H1 (cell line): ENCODE data around the gene OTUD1. TPM values are rescaled to one million over a fixed set of nuclear protein-coding genes. Genes with fewer than 3 reads are reported as not detected.

Experiments used
- CTCF ChIA-PET: fragments of 300-600 bp; sonication (Branson Sonifier 250); formaldehyde crosslinking; loops from one replicate; lab custom pipeline; 2021; ENCODE audit not compliant: partially characterized antibody; lab: Charles Lee
- POLR2A ChIA-PET: fragments of 300-600 bp; sonication (Branson Sonifier 250); formaldehyde crosslinking; loops from one replicate; lab custom pipeline; 2021; ENCODE audit warnings: inconsistent platforms; ENCODE audit not compliant: partially characterized antibody; lab: Charles Lee
- DNase-seq, 2 experiments: peaks; one replicate each; pipeline versions ENCODE4 v3.0.0 to v3.0.0-alpha.2; 2010 to 2022; ENCODE audit warnings: low spot score in 2 of 2, low read depth in 1 of 2, mixed read lengths in 1 of 2
- FAIRE-seq: peaks from 2 replicates; lab custom pipeline; 2011; peaks lifted over from hg19 to GRCh38; lab: Jason Lieb, UNC
- H2AFZ ChIP-seq: 2 replicates; pipeline ENCODE4 v1.8.1; 2012; ENCODE audit warnings: low read length, inconsistent platforms
- H2AK5ac ChIP-seq: 2 replicates; pipeline ENCODE4 v1.6.1; 2013; ENCODE audit warnings: low read depth, low read length
- H2BK120ac ChIP-seq: replicated peaks from 2 replicates; pipeline ENCODE3; 2013; ENCODE audit warnings: low read depth, low read length, inconsistent platforms
- H2BK12ac ChIP-seq: 2 replicates; pipeline ENCODE4 v1.6.1; 2013; ENCODE audit warnings: low read depth, low read length
- H2BK15ac ChIP-seq: 2 replicates; pipeline ENCODE4 v1.6.1; 2013; ENCODE audit warnings: low read length
- H2BK20ac ChIP-seq: 2 replicates; pipeline ENCODE4 v1.6.1; 2013; ENCODE audit warnings: low read length
- H2BK5ac ChIP-seq: 2 replicates; pipeline ENCODE4 v1.6.1; 2013; ENCODE audit warnings: low read depth, low read length
- H3K14ac ChIP-seq: 2 replicates; pipeline ENCODE4 v1.6.1; 2013; ENCODE audit warnings: inconsistent platforms; ENCODE audit not compliant: insufficient read length
- H3K18ac ChIP-seq: 2 replicates; pipeline ENCODE4 v1.6.1; 2013; ENCODE audit warnings: low read length; ENCODE audit errors: extremely low read depth
- H3K23ac ChIP-seq: 2 replicates; pipeline ENCODE4 v1.6.1; 2013; ENCODE audit warnings: inconsistent platforms; ENCODE audit not compliant: insufficient read length
- H3K23me2 ChIP-seq: 2 replicates; pipeline ENCODE4 v1.6.1; 2013; ENCODE audit warnings: low read depth, low read length
- H3K27ac ChIP-seq: 2 replicates; pipeline ENCODE4 v1.6.1; 2011; ENCODE audit warnings: low read depth, low read length, inconsistent platforms
- H3K27me3 ChIP-seq, 4 experiments: replicated peaks in 1 of 4; 1 replicate in 1 of 4; 2 replicates in 3 of 4; pipeline versions ENCODE4 v1.6.1 to v1.8.1; 2011 to 2013; ENCODE audit warnings: low read length in 3 of 4, mild to moderate bottlenecking in 3 of 4, inconsistent platforms in 2 of 4, mixed read lengths in 2 of 4, moderate library complexity in 1 of 4; ENCODE audit not compliant: control insufficient read depth in 3 of 4, insufficient read depth in 3 of 4; ENCODE audit errors: extremely low read depth in 1 of 4
- H3K36me3 ChIP-seq, 4 experiments: 2 replicates each; pipeline versions ENCODE4 v1.6.1 to v1.8.1; 2011 to 2013; ENCODE audit warnings: mild to moderate bottlenecking in 4 of 4, low read length in 3 of 4, moderate library complexity in 2 of 4, control low read depth in 1 of 4, inconsistent platforms in 1 of 4; ENCODE audit not compliant: insufficient read depth in 4 of 4, control insufficient read depth in 2 of 4
- H3K4ac ChIP-seq: replicated peaks from 2 replicates; pipeline ENCODE3; 2013; ENCODE audit warnings: low read length, low read depth, mixed read lengths, inconsistent platforms; ENCODE audit not compliant: insufficient read length
- H3K4me1 ChIP-seq, 4 experiments: replicated peaks in 1 of 4; 1 replicate in 1 of 4; 2 replicates in 3 of 4; pipeline versions ENCODE4 v1.6.1 to v1.8.1; 2011 to 2013; ENCODE audit warnings: low read length in 3 of 4, inconsistent platforms in 2 of 4, mixed read lengths in 1 of 4; ENCODE audit not compliant: insufficient read depth in 4 of 4, control insufficient read depth in 3 of 4
- H3K4me2 ChIP-seq, 2 experiments: 2 replicates each; pipeline versions ENCODE4 v1.6.1 to v1.8.1; 2011 to 2013; ENCODE audit warnings: low read depth in 2 of 2, low read length in 2 of 2, control low read depth in 1 of 2, inconsistent platforms in 1 of 2, mild to moderate bottlenecking in 1 of 2; ENCODE audit not compliant: insufficient read depth in 1 of 2
- H3K4me3 ChIP-seq, 4 experiments: fragments of 200-600, 300-600 bp in 1 of 4; sonication (generic), shearing (Covaris generic), sonication (Bioruptor Twin) in 1 of 4; 2 replicates each; pipeline versions ENCODE4 v1.5.1 to v1.8.1; 2011 to 2016; ENCODE audit warnings: low read length in 4 of 4, low read depth in 3 of 4, control low read depth in 2 of 4, inconsistent platforms in 2 of 4, mild to moderate bottlenecking in 2 of 4, mixed read lengths in 1 of 4, moderate library complexity in 1 of 4; ENCODE audit not compliant: insufficient read depth in 2 of 4; ENCODE audit errors: extremely low read depth in 1 of 4
- H3K56ac ChIP-seq: replicated peaks from 2 replicates; pipeline ENCODE3; 2013; ENCODE audit warnings: low read depth, mild to moderate bottlenecking, mixed read lengths, low read length, inconsistent platforms; ENCODE audit not compliant: insufficient read length
- H3K79me1 ChIP-seq: 2 replicates; pipeline ENCODE4 v1.6.1; 2013; ENCODE audit warnings: low read depth, low read length, control low read depth
- H3K79me2 ChIP-seq, 2 experiments: 2 replicates each; pipeline versions ENCODE4 v1.6.1 to v1.8.1; 2012 to 2013; ENCODE audit warnings: low read length in 2 of 2, mild to moderate bottlenecking in 2 of 2, inconsistent platforms in 1 of 2; ENCODE audit not compliant: insufficient read depth in 2 of 2, control insufficient read depth in 1 of 2
- H3K9ac ChIP-seq, 4 experiments: replicated peaks in 1 of 4; 1 replicate in 1 of 4; 2 replicates in 3 of 4; pipeline versions ENCODE4 v1.6.1 to v1.8.1; 2011 to 2013; ENCODE audit warnings: low read depth in 3 of 4, low read length in 3 of 4, control low read depth in 2 of 4, mild to moderate bottlenecking in 2 of 4, moderate library complexity in 2 of 4, inconsistent platforms in 1 of 4; ENCODE audit errors: extremely low read depth in 1 of 4
- H3K9me3 ChIP-seq, 2 experiments: 2 replicates each; pipeline versions ENCODE4 v1.6.1 to v1.8.1; 2012 to 2013; ENCODE audit warnings: mild to moderate bottlenecking in 2 of 2, moderate library complexity in 2 of 2, control low read depth in 1 of 2, inconsistent platforms in 1 of 2, low read depth in 1 of 2, low read length in 1 of 2, mixed read lengths in 1 of 2; ENCODE audit not compliant: insufficient read depth in 2 of 2
- H4K20me1 ChIP-seq, 2 experiments: replicated peaks in 1 of 2; 2 replicates each; pipeline versions ENCODE3 to v1.8.1; 2011 to 2013; ENCODE audit warnings: inconsistent platforms in 2 of 2, low read length in 2 of 2, mild to moderate bottlenecking in 1 of 2; ENCODE audit not compliant: insufficient read depth in 2 of 2, control insufficient read depth in 1 of 2
- H4K5ac ChIP-seq: 2 replicates; pipeline ENCODE4 v1.6.1; 2013; ENCODE audit warnings: low read length, low read depth, mixed read lengths, inconsistent platforms; ENCODE audit not compliant: insufficient read length
- H4K8ac ChIP-seq: 2 replicates; pipeline ENCODE4 v1.8.0; 2013; ENCODE audit warnings: mild to moderate bottlenecking, moderate library complexity, low read length, inconsistent platforms; ENCODE audit not compliant: insufficient read depth; ENCODE audit errors: extremely low read depth
- H4K91ac ChIP-seq: replicated peaks from 2 replicates; pipeline ENCODE3; 2013; ENCODE audit warnings: low read length, mixed read lengths, inconsistent platforms; ENCODE audit not compliant: insufficient read length
- CHD1 ChIP-seq: IDR thresholded peaks from 2 replicates; pipeline ENCODE4 v1.6.1; 2012; ENCODE audit warnings: low read depth, low read length, improper control_type of control experiment
- CHD2 ChIP-seq: IDR thresholded peaks from 2 replicates; pipeline ENCODE4 v1.6.1; 2012; ENCODE audit warnings: low read length, improper control_type of control experiment
- EP300 ChIP-seq, 2 experiments: IDR thresholded peaks; 1 replicate in 1 of 2; 2 replicates in 1 of 2; pipeline ENCODE4 v1.6.1; 2011 to 2012; ENCODE audit warnings: low read depth in 2 of 2, low read length in 2 of 2, mild to moderate bottlenecking in 2 of 2, borderline replicate concordance in 1 of 2, inconsistent platforms in 1 of 2, moderate library complexity in 1 of 2
- FOSL1 ChIP-seq: IDR thresholded peaks from 2 replicates; pipeline ENCODE4 v1.6.1; 2011; ENCODE audit warnings: mild to moderate bottlenecking, low read depth, low read length, moderate library complexity; ENCODE audit not compliant: insufficient read depth
- RBBP5 ChIP-seq: IDR thresholded peaks from 2 replicates; pipeline ENCODE4 v1.7.1; 2012; ENCODE audit warnings: low read depth, mild to moderate bottlenecking, inconsistent platforms, low read length, moderate library complexity, borderline replicate concordance
- SAP30 ChIP-seq: fragments of 300-600 bp; sonication (generic); IDR thresholded peaks from 2 replicates; pipeline ENCODE4 v1.7.1; 2012; ENCODE audit warnings: low read length, moderate library complexity, mild to moderate bottlenecking, inconsistent platforms; ENCODE audit not compliant: insufficient read depth, insufficient replicate concordance
- SRF ChIP-seq: IDR thresholded peaks from 2 replicates; pipeline ENCODE4 v1.6.1; 2011; ENCODE audit warnings: mild to moderate bottlenecking, low read depth, low read length, moderate library complexity
- WGBS, 2 experiments: shearing (Covaris generic) in 1 of 2; methylation state at CpG; one replicate each; pipeline versions ENCODE4 v1.1.6 to v1.1.7; 2013 to 2015; ENCODE audit warnings: low lambda C conversion rate in 2 of 2, mixed read lengths in 2 of 2, inconsistent platforms in 1 of 2, low coverage in 1 of 2, missing lambda C conversion rate in 1 of 2; ENCODE audit not compliant: insufficient replicate concordance in 2 of 2, insufficient coverage in 1 of 2, insufficient read length in 1 of 2; ENCODE audit errors: extremely low coverage in 1 of 2, missing lambda C conversion rate in 1 of 2; 5-methylcytosine and 5-hydroxymethylcytosine counted together
- polyA plus RNA-seq, 7 experiments: library from polyadenylated mRNA; depleted of rRNA in 3 of 7; stranded (reverse) in 5 of 7; unstranded in 2 of 7; fragments of >200 nt in 5 of 7; fragments of 200-250 nt in 2 of 7; gene quantifications; 1 replicate in 5 of 7; 2 replicates in 1 of 7; 4 replicates in 1 of 7; pipeline versions ENCODE4 v1.2.1 to v1.2.3, GENCODE V29; 2011 to 2013; ENCODE audit warnings: missing spikeins in 2 of 7, mixed read lengths in 2 of 7
- total RNA-seq: library from RNA; stranded (reverse); fragmentation: NEBNext Ultra II Directional; extraction: Animal tissue kit (Norgen Biotek cat#: 25700); gene quantifications from 2 replicates; pipeline ENCODE4 v1.2.1, GENCODE V29; 2021
- TF ChIP-seq, protein P1 (sequence below), 3 experiments: IDR thresholded peaks; 1 replicate in 2 of 3; 2 replicates in 1 of 3; pipeline versions ENCODE4 v1.5.1 to v1.6.1; 2011; ENCODE audit warnings: low read length in 3 of 3, mild to moderate bottlenecking in 3 of 3, inconsistent platforms in 2 of 3, low read depth in 1 of 3, moderate library complexity in 1 of 3; ENCODE audit not compliant: insufficient read depth in 1 of 3; ENCODE audit errors: control extremely low read depth in 1 of 3

OTUD1 gene
- total and polyA plus RNA-seq, 2 of the 8 experiments (the other 6 are each of a cell fraction or from before 2014, with no cell fraction given): 1.3 to 7.1 TPM

GRCh38 chr10:23413629-23414089, 25.2 kb upstream of the OTUD1 start:
- Histone ChIP-seq H3K27ac (no peak overlapping the region), H2BK20ac (no peak overlapping the region), H2BK5ac (no peak overlapping the region), H2BK120ac (no peak overlapping the region), H2AK5ac (no peak overlapping the region), H2BK15ac (no peak overlapping the region), H3K4me3 (no peak overlapping the region), H3K14ac (no peak overlapping the region), H2BK12ac (no peak overlapping the region), H3K79me1 (no peaks in the 10 kb centered on the region), H3K79me2 (no peaks in the 10 kb centered on the region), H3K18ac (no peak overlapping the region), H3K4me1 (peaks cover 0 to 7% (median 3%) of the 10 kb centered on the region in 4 experiments; a peak in 4 of 7 replicates), H2AFZ (no peak overlapping the region), H4K91ac (no peak overlapping the region), H3K4me2 (no peak overlapping the region), H3K27me3 (no peaks in the 10 kb centered on the region), H4K8ac (no peak overlapping the region), H4K20me1 (no peaks in the 10 kb centered on the region), H3K36me3 (no peaks in the 10 kb centered on the region), H3K9ac (no peak overlapping the region), H3K56ac (no peak overlapping the region), H3K9me3 (no peaks in the 10 kb centered on the region), H3K23me2 (no peaks in the 10 kb centered on the region; the same call in 1 of the 2 replicates), H4K5ac (no peak overlapping the region), H3K4ac (no peak overlapping the region), H3K23ac (no peak overlapping the region)
- no peak for FAIRE-seq
- CTCF ChIA-PET: no interaction called here
- POLR2A ChIA-PET: no interaction called here
- WGBS, 2 experiments: 92% methylated on average over 5 of the region's 5 CpGs; no CpG with 5 or more reads in 1 of the 2 experiments
- DNase-seq: no peak
- no peak for TF ChIP-seq EP300 (IDR thresholded peaks at IDR 0.05; ENCODE audit: borderline replicate concordance in 1 of 2, low read depth in 2 of 2, low read length in 2 of 2)
- TF ChIP-seq CHD2: no peak
- TF ChIP-seq SAP30: no peak
- TF ChIP-seq SRF: no peak
- no peak for TF ChIP-seq FOSL1
- TF ChIP-seq RBBP5: no peak
- TF ChIP-seq, protein P1, sequence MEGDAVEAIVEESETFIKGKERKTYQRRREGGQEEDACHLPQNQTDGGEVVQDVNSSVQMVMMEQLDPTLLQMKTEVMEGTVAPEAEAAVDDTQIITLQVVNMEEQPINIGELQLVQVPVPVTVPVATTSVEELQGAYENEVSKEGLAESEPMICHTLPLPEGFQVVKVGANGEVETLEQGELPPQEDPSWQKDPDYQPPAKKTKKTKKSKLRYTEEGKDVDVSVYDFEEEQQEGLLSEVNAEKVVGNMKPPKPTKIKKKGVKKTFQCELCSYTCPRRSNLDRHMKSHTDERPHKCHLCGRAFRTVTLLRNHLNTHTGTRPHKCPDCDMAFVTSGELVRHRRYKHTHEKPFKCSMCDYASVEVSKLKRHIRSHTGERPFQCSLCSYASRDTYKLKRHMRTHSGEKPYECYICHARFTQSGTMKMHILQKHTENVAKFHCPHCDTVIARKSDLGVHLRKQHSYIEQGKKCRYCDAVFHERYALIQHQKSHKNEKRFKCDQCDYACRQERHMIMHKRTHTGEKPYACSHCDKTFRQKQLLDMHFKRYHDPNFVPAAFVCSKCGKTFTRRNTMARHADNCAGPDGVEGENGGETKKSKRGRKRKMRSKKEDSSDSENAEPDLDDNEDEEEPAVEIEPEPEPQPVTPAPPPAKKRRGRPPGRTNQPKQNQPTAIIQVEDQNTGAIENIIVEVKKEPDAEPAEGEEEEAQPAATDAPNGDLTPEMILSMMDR (IDR thresholded peaks at IDR 0.05; ENCODE audit: control extremely low read depth in 1 of 3, insufficient read depth in 1 of 3, low read depth in 1 of 3, low read length in 3 of 3): no peak
- no peak for TF ChIP-seq CHD1
